Right lobe of liver (tissue), 6 donors: ENCODE results near the gene IL15. TPM values are rescaled to one million over a fixed set of nuclear protein-coding genes. Genes with fewer than 3 reads are reported as not detected.

Source experiments
- ATAC-seq, 4 donors: fragments of 200-7000 bp; cut with Tn5 transposase; one replicate each; pipeline ENCODE4 v1.9.1; 2020; ENCODE audit warnings: mild to moderate bottlenecking in 4 of 4, moderate library complexity in 4 of 4
- DNase-seq, 3 donors: peaks; one replicate each; pipeline ENCODE4 v3.0.0-alpha.2; 2020
- H3K27ac ChIP-seq, 3 donors: fragments of 200-600 bp; one replicate each; pipeline ENCODE4 v1.8.0; 2022
- H3K27me3 ChIP-seq, 2 donors: fragments of 200-600 bp; one replicate each; pipeline ENCODE4 v1.8.0; 2022
- H3K36me3 ChIP-seq, 4 donors: fragments of 200-600 bp; sonication (generic) in 1 of 4; one replicate each; pipeline versions ENCODE4 v1.5.1 to v1.8.0; 2017 to 2022; ENCODE audit warnings: control low read depth in 1 of 4
- H3K4me1 ChIP-seq, 4 donors: fragments of 200-600 bp; sonication (generic) in 1 of 4; one replicate each; pipeline versions ENCODE4 v1.5.1 to v1.8.0; 2017 to 2022; ENCODE audit warnings: control low read depth in 1 of 4
- H3K4me3 ChIP-seq, 3 donors: fragments of 200-600 bp; one replicate each; pipeline ENCODE4 v1.8.0; 2022
- H3K9me3 ChIP-seq, 4 donors: fragments of 200-600 bp; sonication (generic) in 1 of 4; one replicate each; pipeline versions ENCODE4 v1.5.1 to v1.8.0; 2017 to 2022; ENCODE audit warnings: control low read depth in 1 of 4
- POLR2A ChIP-seq: fragments of 450-650 bp; IDR thresholded peaks from one replicate; pipeline ENCODE4 v1.6.1; 2017; ENCODE audit warnings: antibody characterized with exemption, mild to moderate bottlenecking
- WGBS: methylation state at CpG from one replicate; pipeline ENCODE4 v1.1.6; 2018; ENCODE audit warnings: low coverage, low lambda C conversion rate; ENCODE audit not compliant: insufficient coverage; ENCODE audit errors: missing lambda C conversion rate; 5-methylcytosine and 5-hydroxymethylcytosine counted together
- intact Hi-C, 2 donors: fragments of 100-400 bp; cut with DNase I; formaldehyde crosslinking; loops; one replicate each; pipeline versions ENCODE4 v1.11.2 to v1.14.1; 2022
- total RNA-seq, 6 experiments: library from RNA; depleted of rRNA in 2 of 6; stranded (reverse); fragments of >200 nt in 2 of 6; fragmentation: NEBNext Ultra II Directional in 3 of 6; extraction: Animal tissue kit (Norgen Biotek cat#: 25700) in 3 of 6; gene quantifications; one replicate each; pipeline versions ENCODE4 v1.1.0 to v1.2.4, GENCODE V29; 2016 to 2023
- TF ChIP-seq, protein P1 (sequence below), 4 donors: fragments of 200-600 bp in 3 of 4; fragments of 450-650 bp in 1 of 4; IDR thresholded peaks; one replicate each; pipeline versions ENCODE4 v1.5.1 to v1.8.0; 2016 to 2022; ENCODE audit warnings: antibody characterized with exemption in 4 of 4, mild to moderate bottlenecking in 2 of 4
- donor health status: DM: no; HTN: yes; CAD: no.
- donor health status: DM: no; HTN: no; CAD: no.
- donor health status: DM: no; HTN: no; CAD: no.
- donor health status: DM: no; HTN: yes; CAD: no.
- donor health status: DM: no; HTN: yes; CAD: no.

The IL15 gene
- total RNA-seq, 6 experiments from 2014 or later: 0.43 to 2.2 (median 1.4) TPM

DNA sequence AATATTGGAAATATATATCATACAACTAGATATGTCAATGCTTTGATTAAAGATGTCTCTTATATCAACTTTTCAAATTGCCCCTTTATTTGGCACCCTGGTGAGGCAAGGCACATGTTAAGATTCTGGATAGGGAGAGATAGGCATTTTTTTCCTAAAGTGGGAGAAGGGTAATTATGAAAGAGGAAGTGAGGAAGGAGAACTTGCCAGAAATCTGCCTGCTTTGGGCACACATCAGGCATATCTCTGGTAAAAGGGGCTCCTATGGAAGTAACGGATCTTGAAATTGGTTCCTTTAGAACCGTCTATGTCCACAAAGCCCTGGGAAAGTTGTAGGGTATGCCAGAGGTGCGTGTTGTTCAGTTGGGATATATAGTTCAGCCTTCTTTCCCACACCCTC is 5.7 kb downstream of the IL15 start:
- ATAC-seq (no peak), DNase-seq (no peak)
- Histone ChIP-seq H3K27me3 (no peaks in the 10 kb centered on the region), H3K27ac (no peak overlapping the region), H3K9me3 (no peaks in the 10 kb centered on the region), H3K4me3 (no peak overlapping the region), H3K36me3 (no peaks in the 10 kb centered on the region), H3K4me1 (no peaks in the 10 kb centered on the region)
- 80% methylated on average over 2 of the region's 3 CpGs for WGBS
- intact Hi-C loops: no loop called here
- TF ChIP-seq, protein P1, sequence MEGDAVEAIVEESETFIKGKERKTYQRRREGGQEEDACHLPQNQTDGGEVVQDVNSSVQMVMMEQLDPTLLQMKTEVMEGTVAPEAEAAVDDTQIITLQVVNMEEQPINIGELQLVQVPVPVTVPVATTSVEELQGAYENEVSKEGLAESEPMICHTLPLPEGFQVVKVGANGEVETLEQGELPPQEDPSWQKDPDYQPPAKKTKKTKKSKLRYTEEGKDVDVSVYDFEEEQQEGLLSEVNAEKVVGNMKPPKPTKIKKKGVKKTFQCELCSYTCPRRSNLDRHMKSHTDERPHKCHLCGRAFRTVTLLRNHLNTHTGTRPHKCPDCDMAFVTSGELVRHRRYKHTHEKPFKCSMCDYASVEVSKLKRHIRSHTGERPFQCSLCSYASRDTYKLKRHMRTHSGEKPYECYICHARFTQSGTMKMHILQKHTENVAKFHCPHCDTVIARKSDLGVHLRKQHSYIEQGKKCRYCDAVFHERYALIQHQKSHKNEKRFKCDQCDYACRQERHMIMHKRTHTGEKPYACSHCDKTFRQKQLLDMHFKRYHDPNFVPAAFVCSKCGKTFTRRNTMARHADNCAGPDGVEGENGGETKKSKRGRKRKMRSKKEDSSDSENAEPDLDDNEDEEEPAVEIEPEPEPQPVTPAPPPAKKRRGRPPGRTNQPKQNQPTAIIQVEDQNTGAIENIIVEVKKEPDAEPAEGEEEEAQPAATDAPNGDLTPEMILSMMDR (IDR thresholded peaks at IDR 0.05): no peak
- TF ChIP-seq POLR2A: no peak

DNA sequence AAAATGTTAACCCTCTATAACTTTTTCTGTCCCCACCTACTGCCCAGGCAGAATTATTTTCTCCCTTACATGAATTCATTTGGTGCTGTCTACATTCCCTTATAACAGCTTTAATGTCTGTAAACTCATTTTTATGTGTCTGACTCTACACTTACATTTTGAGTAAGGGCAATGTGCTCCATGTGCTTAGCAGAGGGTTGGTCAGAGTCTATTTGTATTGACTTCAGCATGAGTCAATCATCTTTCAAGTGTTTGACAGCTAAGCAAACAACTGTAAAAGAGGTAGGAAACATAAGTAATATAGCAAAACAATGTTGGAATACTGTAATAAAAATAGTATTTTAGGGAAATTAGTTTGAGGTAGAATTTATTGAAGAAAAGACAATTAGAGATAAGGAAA is 6.3 kb downstream of the IL15 start:
- intact Hi-C loops: no loop called here
- H3K4me1 ChIP-seq: no peaks in the 10 kb centered on the region
- H3K36me3 ChIP-seq: no peaks in the 10 kb centered on the region
- ATAC-seq (peak in 1 of 4 donors; percentile 41), DNase-seq (no peak)
- H3K27ac ChIP-seq: no peak overlapping the region
- no peaks in the 10 kb centered on the region for H3K9me3 ChIP-seq
- H3K4me3 ChIP-seq: no peak overlapping the region
- H3K27me3 ChIP-seq: no peaks in the 10 kb centered on the region
- no peak for TF ChIP-seq POLR2A
- TF ChIP-seq, protein P1 (IDR thresholded peaks at IDR 0.05): no peak

DNA sequence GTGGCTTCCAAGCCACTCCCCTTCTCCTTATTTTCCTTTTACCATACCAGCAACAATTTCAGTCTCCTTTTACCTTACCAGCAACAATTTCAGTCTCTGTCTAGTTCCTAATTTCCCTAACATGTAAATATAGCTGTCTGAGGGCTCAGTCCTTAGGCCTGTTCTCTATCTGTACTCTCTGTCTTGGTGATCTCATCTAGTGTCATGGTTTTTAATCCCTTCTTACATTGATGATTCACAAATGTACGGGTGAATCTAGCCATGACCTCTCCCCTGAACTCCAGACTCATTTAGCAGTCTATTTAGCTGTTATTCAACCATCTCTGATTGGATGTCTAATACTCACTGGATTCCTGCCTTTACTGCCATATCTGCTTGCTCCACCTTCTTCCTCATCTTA is 7.2 kb downstream of the IL15 start:
- Histone ChIP-seq H3K27ac (no peak overlapping the region), H3K4me1 (no peaks in the 10 kb centered on the region), H3K36me3 (no peaks in the 10 kb centered on the region), H3K4me3 (no peak overlapping the region), H3K9me3 (no peaks in the 10 kb centered on the region), H3K27me3 (no peaks in the 10 kb centered on the region)
- TF ChIP-seq, protein P1 (IDR thresholded peaks at IDR 0.05): no peak
- no peak for TF ChIP-seq POLR2A
- WGBS: 17% methylated on average over 1 of the region's 1 CpG
- DNase-seq (no peak), ATAC-seq (peak in 1 of 4 donors; percentile 71)
- intact Hi-C loops: no loop called here

DNA sequence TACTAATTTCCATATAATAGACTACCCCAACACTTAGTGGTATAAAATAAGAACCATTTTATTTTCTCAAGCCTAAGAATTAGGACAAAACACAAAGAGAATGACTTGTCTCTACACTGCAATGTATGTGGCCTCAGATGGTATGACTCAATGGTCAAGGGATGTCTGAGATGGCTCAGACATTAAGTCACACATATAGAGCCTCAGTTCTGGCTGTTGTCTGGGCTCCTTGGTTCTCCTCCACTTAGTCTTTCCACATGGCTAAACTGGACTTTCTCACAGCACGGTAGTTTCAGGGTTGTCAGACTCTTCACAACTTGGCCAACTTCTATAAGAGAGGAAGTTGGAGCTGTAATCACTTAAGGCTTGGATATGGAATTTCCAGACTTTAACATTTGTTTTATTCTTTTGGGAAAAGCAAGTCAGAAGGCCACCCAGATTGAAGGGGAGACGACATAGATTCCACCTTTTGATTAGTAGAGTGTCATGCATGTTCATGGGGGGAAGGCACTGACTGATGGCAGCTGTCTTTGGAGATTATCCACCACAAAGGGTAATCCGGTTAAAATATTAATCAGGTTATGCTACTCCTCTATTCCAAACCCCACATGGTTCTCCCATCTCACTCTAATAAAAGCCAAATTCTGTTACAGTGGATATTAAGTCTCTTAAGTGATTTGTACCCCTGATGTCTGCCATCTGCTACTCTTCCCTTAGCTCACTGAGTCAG is 9.4 kb downstream of the IL15 start:
- Histone ChIP-seq H3K4me1 (no peaks in the 10 kb centered on the region), H3K27ac (no peak overlapping the region), H3K36me3 (no peaks in the 10 kb centered on the region), H3K4me3 (no peak overlapping the region), H3K9me3 (no peaks in the 10 kb centered on the region), H3K27me3 (no peaks in the 10 kb centered on the region)
- TF ChIP-seq, protein P1 (IDR thresholded peaks at IDR 0.05): no peak
- TF ChIP-seq POLR2A: no peak
- WGBS: 91% methylated on average over 3 of the region's 3 CpGs
- intact Hi-C loops: no loop called here
- no peak for DNase-seq
- ATAC-seq: no peak

DNA sequence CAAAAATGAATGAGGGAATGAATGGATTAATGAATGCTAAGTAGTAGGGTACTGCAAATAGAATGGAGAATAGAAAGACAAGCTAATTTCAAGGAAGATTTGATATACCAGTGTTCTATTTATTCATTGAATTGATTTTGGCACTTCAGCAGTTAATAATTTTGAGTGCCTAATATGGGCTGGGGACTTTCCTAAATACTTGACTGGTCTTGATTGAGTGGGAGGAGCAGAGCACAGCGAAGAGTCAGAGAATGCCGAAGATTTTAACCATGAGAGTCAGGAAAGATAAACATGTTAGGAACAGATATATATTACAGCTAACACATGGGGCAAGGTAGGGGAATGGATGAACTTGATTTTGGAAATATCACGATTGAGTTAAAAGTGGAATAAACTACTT is 10.6 kb downstream of the IL15 start:
- TF ChIP-seq, protein P1 (IDR thresholded peaks at IDR 0.05): no peak
- TF ChIP-seq POLR2A: no peak
- H3K9me3 ChIP-seq: no peaks in the 10 kb centered on the region
- intact Hi-C loops: no loop called here
- no peak overlapping the region for H3K4me3 ChIP-seq
- no peaks in the 10 kb centered on the region for H3K36me3 ChIP-seq
- 69% methylated on average over 3 of the region's 3 CpGs for WGBS
- DNase-seq (no peak), ATAC-seq (no peak)
- no peak overlapping the region for H3K27ac ChIP-seq
- H3K27me3 ChIP-seq: no peaks in the 10 kb centered on the region
- H3K4me1 ChIP-seq: no peaks in the 10 kb centered on the region
